GM20431 (cell line): ENCODE results near the gene PCDHGA9.
"Not testable (repeated sequence)": the region's sequence is repeated elsewhere in the genome, so short reads cannot be mapped to it uniquely, and the experiment has no call there.

Experiments used
- in situ Hi-C: fragments of 300-500 bp; cut with MseI, MboI; formaldehyde crosslinking; loops from one replicate; pipeline ENCODE4 v1.15.0; 2020; ENCODE audit warnings: low sequenced_read_pairs; ENCODE audit not compliant: unreplicated experiment

The PCDHGA9 gene

GRCh38 chr5:141402553-141403243 lies at the start of gene PCDHGA9:
TSS of gene PCDHGA9 (plus strand) at chr5:141402778. CDS start at chr5:141402953, 175 bp downstream.
- in situ Hi-C loops: no loop called here

DNA sequence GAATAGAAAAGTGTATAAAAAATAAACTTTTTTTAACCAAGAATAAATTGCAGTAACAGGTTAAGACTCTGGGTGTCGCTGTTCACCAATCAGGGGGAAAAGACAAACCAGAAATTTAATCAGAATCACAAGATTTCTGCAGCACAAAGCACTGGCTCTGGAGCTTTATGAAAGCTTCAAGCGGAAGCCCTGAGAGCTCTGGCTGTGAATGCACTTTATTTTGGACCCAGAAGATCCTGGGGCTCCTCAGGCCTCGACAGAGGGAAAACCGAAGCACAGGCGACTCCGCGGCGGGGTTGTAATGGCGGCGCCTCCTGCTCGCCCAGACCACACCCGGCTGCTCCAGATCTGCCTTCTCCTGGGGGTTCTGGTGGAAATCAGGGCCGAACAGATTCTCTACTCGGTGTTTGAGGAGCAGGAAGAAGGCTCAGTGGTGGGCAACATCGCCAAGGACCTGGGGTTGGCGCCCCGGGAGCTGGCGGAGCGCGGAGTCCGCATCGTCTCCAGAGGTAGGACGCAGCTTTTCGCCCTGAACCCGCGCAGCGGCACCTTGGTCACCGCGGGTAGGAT lies 47.6 kb upstream of the PCDHGA9 start, which contains the start of gene PCDHGA4:
Gene PCDHGA4, plus strand, starts transcription at position 122 of the 570 bp plus-strand sequence. Its CDS starts 87 bp downstream, at position 209.
- in situ Hi-C loops: no loop called here

GRCh38 chr5:141355641-141356040 lies 46.9 kb upstream of the PCDHGA9 start:
- in situ Hi-C loops: no loop called here

GRCh38 chr5:141356133-141356532 lies 46.4 kb upstream of the PCDHGA9 start:
- in situ Hi-C loops: no loop called here

GRCh38 chr5:141356950-141357349 lies 45.6 kb upstream of the PCDHGA9 start:
- in situ Hi-C loops: no loop called here

DNA sequence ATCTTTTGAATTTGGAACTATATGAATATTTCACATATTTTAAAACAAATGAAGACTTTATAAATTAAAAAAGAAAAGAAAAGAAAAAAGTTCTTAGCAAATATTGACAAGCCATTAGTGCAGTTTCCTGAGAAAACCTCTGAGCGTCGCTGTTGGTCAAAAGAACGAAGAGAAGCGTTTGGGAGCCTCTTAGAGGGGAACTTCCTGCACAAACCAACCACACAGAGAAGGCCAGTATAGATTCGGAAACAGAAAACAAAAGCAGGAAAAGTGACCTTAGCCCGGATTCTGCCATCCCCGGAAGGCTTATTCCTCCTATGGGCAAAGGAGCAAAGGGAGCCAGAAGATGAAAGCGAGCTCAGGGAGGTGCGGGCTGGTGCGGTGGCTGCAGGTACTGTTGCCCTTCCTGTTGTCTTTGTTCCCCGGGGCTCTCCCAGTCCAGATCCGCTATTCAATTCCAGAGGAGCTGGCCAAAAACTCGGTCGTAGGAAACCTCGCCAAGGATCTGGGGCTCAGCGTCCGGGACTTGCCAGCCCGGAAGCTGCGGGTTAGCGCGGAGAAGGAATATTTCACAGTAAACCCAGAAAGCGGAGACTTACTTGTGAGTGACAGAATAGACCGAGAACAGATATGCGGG lies 42.7 kb upstream of the PCDHGA9 start, which contains the start of gene PCDHGB2:
Gene PCDHGB2, plus strand, starts transcription at position 205 of the 637 bp plus-strand sequence. Its CDS starts 142 bp downstream, at position 347.
- in situ Hi-C loops: no loop called here

- in situ Hi-C loops: no loop called here
Observed at GRCh38 chr5:141360685-141361084, 41.9 kb upstream of the PCDHGA9 start.

- in situ Hi-C loops: no loop called here
Observed at GRCh38 chr5:141362719-141363118, 39.9 kb upstream of the PCDHGA9 start.

GRCh38 chr5:141363952-141364660 lies 38.5 kb upstream of the PCDHGA9 start, which contains the start of gene PCDHGA5:
TSS of gene PCDHGA5 (plus strand) at chr5:141364162. CDS start at chr5:141364331, 169 bp downstream.
- in situ Hi-C loops: no loop called here

GRCh38 chr5:141366016-141366896 lies 36.3 kb upstream of the PCDHGA9 start:
- in situ Hi-C loops: no loop called here

DNA sequence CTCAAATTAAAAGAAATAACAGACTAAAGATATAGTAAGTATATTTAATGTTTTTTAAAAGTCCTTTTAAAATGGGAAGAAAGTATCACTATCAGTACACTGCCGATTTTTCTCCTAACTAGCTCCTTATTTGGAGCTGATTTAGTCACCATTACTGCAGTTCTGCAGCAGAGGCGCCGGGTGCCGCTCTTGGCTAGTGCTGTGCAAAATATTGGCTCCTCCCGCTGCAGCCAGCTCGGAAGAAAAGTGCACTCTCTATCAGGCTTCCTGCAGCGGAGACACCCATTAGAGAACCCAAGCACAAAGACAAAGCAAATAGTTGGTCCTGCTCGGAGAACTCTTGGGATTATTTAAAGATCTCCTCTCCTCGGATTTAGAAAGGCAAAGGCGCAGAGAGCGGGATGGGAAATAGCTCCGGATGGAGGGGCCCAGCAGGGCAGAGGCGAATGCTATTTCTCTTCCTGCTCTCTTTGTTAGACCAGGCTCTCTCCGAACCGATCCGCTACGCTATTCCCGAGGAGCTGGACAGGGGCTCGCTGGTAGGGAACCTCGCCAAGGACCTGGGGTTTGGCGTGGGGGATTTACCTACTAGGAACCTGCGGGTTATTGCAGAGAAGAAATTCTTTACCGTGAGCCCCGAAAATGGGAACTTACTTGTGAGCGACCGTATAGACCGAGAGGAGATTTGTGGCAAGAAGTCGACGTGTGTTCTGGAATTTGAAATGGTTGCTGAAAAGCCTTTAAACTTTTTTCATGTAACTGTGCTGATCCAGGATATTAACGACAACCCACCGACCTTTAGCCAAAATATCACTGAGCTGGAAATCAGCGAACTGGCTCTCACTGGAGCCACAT lies 32.4 kb upstream of the PCDHGA9 start, which contains the start of gene PCDHGB3:
Gene PCDHGB3, plus strand, starts transcription at position 249 of the 855 bp plus-strand sequence. Its CDS starts 153 bp downstream, at position 402.
- in situ Hi-C loops: no loop called here

GRCh38 chr5:141371572-141372475 lies 30.8 kb upstream of the PCDHGA9 start:
- in situ Hi-C loops: no loop called here

GRCh38 chr5:141373673-141374317 lies 28.8 kb upstream of the PCDHGA9 start, which contains the start of gene PCDHGA6:
TSS of gene PCDHGA6 (plus strand) at chr5:141373891. CDS start at chr5:141374084, 193 bp downstream.
- in situ Hi-C loops: no loop called here

GRCh38 chr5:141374627-141375026 lies 28.0 kb upstream of the PCDHGA9 start:
- in situ Hi-C loops: no loop called here

- in situ Hi-C loops: not testable (repeated sequence)
Observed at GRCh38 chr5:141375444-141376155, 27.0 kb upstream of the PCDHGA9 start.
